ENCODE results near the gene TOX2.

DNA sequence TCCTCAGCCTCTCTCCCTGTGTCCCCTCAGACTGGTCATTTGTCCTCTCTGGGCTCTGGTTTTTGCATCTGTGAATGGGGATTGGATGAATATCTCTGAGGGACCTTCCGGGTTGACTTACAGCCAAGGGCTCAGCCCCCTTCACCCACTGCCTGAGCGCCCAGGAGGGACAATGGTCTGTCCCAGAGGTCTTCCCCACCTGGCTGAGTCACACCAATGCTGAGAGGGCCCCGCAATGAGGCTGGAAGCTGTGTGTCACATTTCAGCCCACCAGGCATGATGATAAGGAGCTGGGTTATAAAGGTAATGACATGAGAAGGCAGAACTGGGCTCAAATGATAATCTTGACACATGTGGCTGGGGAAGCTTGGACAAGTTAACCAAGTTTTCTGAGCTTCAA, 70.5 kb downstream of the TOX2 start:
- TF ChIP-seq, protein P1, sequence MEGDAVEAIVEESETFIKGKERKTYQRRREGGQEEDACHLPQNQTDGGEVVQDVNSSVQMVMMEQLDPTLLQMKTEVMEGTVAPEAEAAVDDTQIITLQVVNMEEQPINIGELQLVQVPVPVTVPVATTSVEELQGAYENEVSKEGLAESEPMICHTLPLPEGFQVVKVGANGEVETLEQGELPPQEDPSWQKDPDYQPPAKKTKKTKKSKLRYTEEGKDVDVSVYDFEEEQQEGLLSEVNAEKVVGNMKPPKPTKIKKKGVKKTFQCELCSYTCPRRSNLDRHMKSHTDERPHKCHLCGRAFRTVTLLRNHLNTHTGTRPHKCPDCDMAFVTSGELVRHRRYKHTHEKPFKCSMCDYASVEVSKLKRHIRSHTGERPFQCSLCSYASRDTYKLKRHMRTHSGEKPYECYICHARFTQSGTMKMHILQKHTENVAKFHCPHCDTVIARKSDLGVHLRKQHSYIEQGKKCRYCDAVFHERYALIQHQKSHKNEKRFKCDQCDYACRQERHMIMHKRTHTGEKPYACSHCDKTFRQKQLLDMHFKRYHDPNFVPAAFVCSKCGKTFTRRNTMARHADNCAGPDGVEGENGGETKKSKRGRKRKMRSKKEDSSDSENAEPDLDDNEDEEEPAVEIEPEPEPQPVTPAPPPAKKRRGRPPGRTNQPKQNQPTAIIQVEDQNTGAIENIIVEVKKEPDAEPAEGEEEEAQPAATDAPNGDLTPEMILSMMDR (conservative IDR thresholded peaks at IDR 0.05; ENCODE audit: low read depth, low read length), result no peak
- TF ChIP-seq MAZ (IDR thresholded peaks at IDR 0.05; ENCODE audit: borderline replicate concordance, low read depth, low read length) (no peak), MAFK (IDR thresholded peaks at IDR 0.05; ENCODE audit: low read depth, low read length) (no peak)

Data from IMR-90 (cell line).